ENCODE measurements around the gene GPC6. TPM values are rescaled to one million over a fixed set of nuclear protein-coding genes. Genes with fewer than 3 reads are reported as not detected.

GPC6 gene
- total RNA-seq, 1 donor from 2014 or later: 16.1 TPM

DNA sequence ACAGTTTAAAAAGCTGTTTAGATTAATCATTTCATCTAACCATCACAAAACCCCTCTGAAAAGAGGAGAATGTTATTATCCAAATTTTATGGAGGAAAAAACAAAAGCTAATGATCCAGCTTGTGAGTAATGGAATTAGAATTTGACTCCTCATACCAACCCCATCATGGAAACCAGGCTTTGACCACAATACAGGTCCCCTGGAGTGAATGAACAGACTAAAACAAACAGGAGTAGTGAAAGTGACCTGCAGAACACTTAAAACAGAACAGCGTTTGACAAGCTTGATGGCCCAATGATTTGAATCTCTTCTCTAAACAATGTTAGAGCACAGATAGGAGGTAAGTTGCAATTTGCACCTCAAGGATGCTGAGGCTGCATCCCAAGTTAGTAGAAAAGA lies 1022.9 kb downstream of the GPC6 start:
- no peaks in the 10 kb centered on the region for H3K9me3 Mint-ChIP-seq (ENCODE audit: unreplicated experiment)
- H3K27me3 Mint-ChIP-seq (ENCODE audit: unreplicated experiment): no peaks in the 10 kb centered on the region
- DNase-seq (ENCODE audit: low spot score): no peak
- H3K4me1 Mint-ChIP-seq (ENCODE audit: unreplicated experiment): no peaks in the 10 kb centered on the region
- H3K27ac Mint-ChIP-seq (ENCODE audit: unreplicated experiment): no peak overlapping the region
- TF ChIP-seq, protein P1, sequence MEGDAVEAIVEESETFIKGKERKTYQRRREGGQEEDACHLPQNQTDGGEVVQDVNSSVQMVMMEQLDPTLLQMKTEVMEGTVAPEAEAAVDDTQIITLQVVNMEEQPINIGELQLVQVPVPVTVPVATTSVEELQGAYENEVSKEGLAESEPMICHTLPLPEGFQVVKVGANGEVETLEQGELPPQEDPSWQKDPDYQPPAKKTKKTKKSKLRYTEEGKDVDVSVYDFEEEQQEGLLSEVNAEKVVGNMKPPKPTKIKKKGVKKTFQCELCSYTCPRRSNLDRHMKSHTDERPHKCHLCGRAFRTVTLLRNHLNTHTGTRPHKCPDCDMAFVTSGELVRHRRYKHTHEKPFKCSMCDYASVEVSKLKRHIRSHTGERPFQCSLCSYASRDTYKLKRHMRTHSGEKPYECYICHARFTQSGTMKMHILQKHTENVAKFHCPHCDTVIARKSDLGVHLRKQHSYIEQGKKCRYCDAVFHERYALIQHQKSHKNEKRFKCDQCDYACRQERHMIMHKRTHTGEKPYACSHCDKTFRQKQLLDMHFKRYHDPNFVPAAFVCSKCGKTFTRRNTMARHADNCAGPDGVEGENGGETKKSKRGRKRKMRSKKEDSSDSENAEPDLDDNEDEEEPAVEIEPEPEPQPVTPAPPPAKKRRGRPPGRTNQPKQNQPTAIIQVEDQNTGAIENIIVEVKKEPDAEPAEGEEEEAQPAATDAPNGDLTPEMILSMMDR (IDR thresholded peaks at IDR 0.05; ENCODE audit: unreplicated experiment): no peak
- H3K36me3 Mint-ChIP-seq (ENCODE audit: low read depth, unreplicated experiment): no peaks in the 10 kb centered on the region
- no peak overlapping the region for H3K4me3 Mint-ChIP-seq (ENCODE audit: unreplicated experiment)

DNA sequence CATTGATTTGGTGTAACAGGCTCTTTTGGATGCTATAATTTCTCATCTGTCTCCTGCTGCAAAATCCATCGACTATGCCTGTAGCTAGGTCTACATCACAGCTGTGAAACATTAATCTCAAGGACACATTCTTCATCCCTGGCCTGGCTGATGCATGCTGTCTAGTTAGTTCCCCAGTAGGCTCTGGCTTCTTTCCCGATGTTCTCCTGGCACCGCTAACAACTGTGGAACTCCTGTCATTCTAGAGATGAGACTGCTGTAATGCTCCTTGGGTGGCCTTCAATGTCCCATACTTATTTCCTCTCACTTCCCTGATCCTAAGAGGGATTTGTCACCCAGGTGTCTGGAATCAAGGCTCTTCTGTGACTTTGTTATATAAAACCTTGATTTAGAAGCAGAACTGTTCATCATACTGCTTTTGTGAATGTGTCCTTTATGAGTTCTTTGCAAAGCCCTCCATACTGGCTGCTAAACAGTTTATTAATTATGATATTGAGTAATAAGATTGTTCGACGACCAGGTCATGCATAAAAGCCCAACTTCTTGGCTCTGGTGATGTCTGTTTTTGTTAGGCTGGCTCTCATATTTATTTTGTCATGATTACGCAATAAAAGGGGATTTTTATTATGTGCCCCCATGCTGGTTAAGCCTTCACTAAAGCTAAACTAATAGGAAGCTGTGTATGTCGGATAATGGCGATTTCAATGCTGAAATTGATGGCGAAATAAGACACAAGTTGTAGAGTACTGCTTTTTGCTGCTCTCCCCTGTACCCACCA lies 1025.4 kb downstream of the GPC6 start:
- no peak overlapping the region for H3K4me3 Mint-ChIP-seq (ENCODE audit: unreplicated experiment)
- DNase-seq (ENCODE audit: low spot score): no peak
- H3K36me3 Mint-ChIP-seq (ENCODE audit: low read depth, unreplicated experiment): no peaks in the 10 kb centered on the region
- H3K4me1 Mint-ChIP-seq (ENCODE audit: unreplicated experiment): no peaks in the 10 kb centered on the region
- no peaks in the 10 kb centered on the region for H3K9me3 Mint-ChIP-seq (ENCODE audit: unreplicated experiment)
- no peak overlapping the region for H3K27ac Mint-ChIP-seq (ENCODE audit: unreplicated experiment)
- peaks cover 1% of the 10 kb centered on the region for H3K27me3 Mint-ChIP-seq (ENCODE audit: unreplicated experiment)
- TF ChIP-seq, protein P1 (IDR thresholded peaks at IDR 0.05; ENCODE audit: unreplicated experiment): no peak

DNA sequence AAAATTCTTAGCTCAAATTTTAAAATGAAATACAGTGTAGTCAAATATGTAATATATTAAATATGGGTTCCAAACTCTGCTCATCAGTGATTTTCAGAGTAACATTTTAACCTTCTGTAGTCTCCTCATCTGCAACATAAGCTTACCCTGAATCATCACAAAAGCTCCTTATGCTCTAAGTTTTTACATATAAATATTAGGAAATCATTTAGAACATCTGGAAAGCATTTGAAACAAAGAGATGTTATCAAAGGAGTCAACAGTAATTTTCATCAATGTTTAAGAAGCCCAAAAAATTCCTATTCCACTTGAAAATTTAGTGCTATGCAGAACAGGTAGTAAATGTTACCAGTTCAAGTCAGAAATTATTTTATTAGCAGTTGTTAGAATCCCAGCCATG lies 1028.1 kb downstream of the GPC6 start:
- H3K27me3 Mint-ChIP-seq (ENCODE audit: unreplicated experiment): peaks cover 1% of the 10 kb centered on the region
- H3K4me1 Mint-ChIP-seq (ENCODE audit: unreplicated experiment): no peaks in the 10 kb centered on the region
- no peaks in the 10 kb centered on the region for H3K36me3 Mint-ChIP-seq (ENCODE audit: low read depth, unreplicated experiment)
- no peaks in the 10 kb centered on the region for H3K9me3 Mint-ChIP-seq (ENCODE audit: unreplicated experiment)
- H3K4me3 Mint-ChIP-seq (ENCODE audit: unreplicated experiment): no peak overlapping the region
- H3K27ac Mint-ChIP-seq (ENCODE audit: unreplicated experiment): no peak overlapping the region
- no peak for DNase-seq (ENCODE audit: low spot score)
- TF ChIP-seq, protein P1 (IDR thresholded peaks at IDR 0.05; ENCODE audit: unreplicated experiment): no peak

DNA sequence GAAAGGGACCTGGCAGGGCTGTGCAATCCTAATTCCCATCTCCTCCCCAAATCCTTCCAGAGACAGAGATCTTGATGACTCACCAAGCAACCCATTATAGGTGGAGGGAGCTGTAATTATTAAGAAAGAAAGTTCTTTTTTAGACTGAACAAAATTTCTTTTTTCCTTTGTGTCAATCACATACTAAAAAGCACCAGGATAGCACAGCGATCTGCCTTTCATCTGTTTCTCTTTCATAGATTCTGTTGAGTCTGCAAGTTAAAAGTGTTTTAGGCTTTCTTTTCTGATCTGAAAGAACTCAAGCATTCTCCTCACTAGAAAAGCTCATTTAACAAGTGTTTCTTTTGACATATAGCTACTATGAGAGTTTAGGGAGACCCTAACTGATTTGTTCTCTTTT lies 1030.1 kb downstream of the GPC6 start:
- H3K4me3 Mint-ChIP-seq (ENCODE audit: unreplicated experiment): no peak overlapping the region
- peaks cover 5% of the 10 kb centered on the region for H3K4me1 Mint-ChIP-seq (ENCODE audit: unreplicated experiment)
- H3K27me3 Mint-ChIP-seq (ENCODE audit: unreplicated experiment): peaks cover 1% of the 10 kb centered on the region
- H3K27ac Mint-ChIP-seq (ENCODE audit: unreplicated experiment): no peak overlapping the region
- no peaks in the 10 kb centered on the region for H3K36me3 Mint-ChIP-seq (ENCODE audit: low read depth, unreplicated experiment)
- H3K9me3 Mint-ChIP-seq (ENCODE audit: unreplicated experiment): no peaks in the 10 kb centered on the region
- no peak for DNase-seq (ENCODE audit: low spot score)
- TF ChIP-seq, protein P1 (IDR thresholded peaks at IDR 0.05; ENCODE audit: unreplicated experiment): no peak

DNA sequence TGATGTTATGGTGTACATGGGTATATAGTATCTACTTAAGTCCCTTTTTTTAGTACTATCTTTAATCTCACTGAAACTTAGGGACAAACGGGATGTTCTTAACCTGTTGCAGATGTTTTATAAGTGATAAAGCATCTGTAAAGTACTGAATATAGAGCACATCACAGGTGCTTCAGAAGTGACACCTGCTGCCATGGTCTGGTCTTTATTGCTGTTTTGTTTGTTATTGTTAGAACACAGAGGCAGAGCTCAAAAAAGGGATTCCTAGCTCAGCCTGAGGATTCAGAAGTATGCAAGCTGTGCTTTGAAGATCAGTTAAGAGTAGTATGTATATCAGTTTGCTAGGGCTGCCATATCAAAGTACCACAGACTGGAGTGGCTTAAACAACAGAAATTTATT lies 1033.4 kb downstream of the GPC6 start:
- Mint-ChIP-seq H3K4me3 (ENCODE audit: unreplicated experiment) (no peak overlapping the region), H3K9me3 (ENCODE audit: unreplicated experiment) (no peaks in the 10 kb centered on the region), H3K36me3 (ENCODE audit: low read depth, unreplicated experiment) (no peaks in the 10 kb centered on the region), H3K27me3 (ENCODE audit: unreplicated experiment) (peaks cover 1% of the 10 kb centered on the region), H3K27ac (ENCODE audit: unreplicated experiment) (no peak overlapping the region), H3K4me1 (ENCODE audit: unreplicated experiment) (peaks cover 5% of the 10 kb centered on the region)
- no peak for DNase-seq (ENCODE audit: low spot score)
- TF ChIP-seq, protein P1 (IDR thresholded peaks at IDR 0.05; ENCODE audit: unreplicated experiment): no peak

All from endothelial cell (in vitro differentiated cells).